B cell (primary cell): Measurements from ENCODE around the gene CCDC30. TPM values are rescaled to one million over a fixed set of nuclear protein-coding genes. Genes with fewer than 3 reads are reported as not detected.

Experiments used
- ATAC-seq: fragments of 200-7000 bp; cut with Tn5 transposase; one replicate; pipeline ENCODE4 v1.10.0; 2021; ENCODE audit warnings: low read depth, mild to moderate bottlenecking, moderate number of reproducible peaks, moderate library complexity
- CTCF ChIA-PET: fragments of 350-600 bp; sonication (Branson Sonifier 250); formaldehyde crosslinking; loops from one replicate; lab custom pipeline; 2021; ENCODE audit warnings: antibody characterized with exemption, inconsistent platforms; lab: Charles Lee
- POLR2A ChIA-PET: fragments of 350-600 bp; sonication (Branson Sonifier 250); formaldehyde crosslinking; loops from one replicate; lab custom pipeline; 2021; ENCODE audit warnings: antibody characterized with exemption; lab: Charles Lee
- DNase-seq: peaks from one replicate; pipeline ENCODE4 v3.0.0; 2013
- H2AFZ ChIP-seq: 2 replicates; pipeline ENCODE4 v1.6.1; 2012; ENCODE audit warnings: mild to moderate bottlenecking, low read depth, low read length; ENCODE audit not compliant: insufficient read depth, poor library complexity, severe bottlenecking
- H3K27ac ChIP-seq, 2 donors: 1 replicate in 1 of 2; 2 replicates in 1 of 2; pipeline ENCODE4 v1.5.1; 2012 to 2013; ENCODE audit warnings: low read length in 2 of 2, mild to moderate bottlenecking in 2 of 2, moderate library complexity in 1 of 2
- H3K27me3 ChIP-seq, 4 experiments: fragments of 200-600 bp in 1 of 4; sonication (generic) in 1 of 4; replicated peaks in 1 of 4; 1 replicate in 2 of 4; 2 replicates in 2 of 4; pipeline versions ENCODE4 v1.6.1 to v1.7.0; 2013 to 2016; ENCODE audit warnings: low read length in 3 of 4, mild to moderate bottlenecking in 2 of 4, mixed read lengths in 1 of 4, moderate library complexity in 1 of 4; ENCODE audit not compliant: insufficient read depth in 4 of 4, control insufficient read depth in 3 of 4; ENCODE audit errors: control extremely low read depth in 1 of 4
- H3K36me3 ChIP-seq, 2 experiments: replicated peaks in 1 of 2; 1 replicate in 1 of 2; 2 replicates in 1 of 2; pipeline versions ENCODE4 v1.6.1 to v1.7.1; 2013; ENCODE audit warnings: low read length in 1 of 2; ENCODE audit not compliant: insufficient read depth in 2 of 2, control insufficient read depth in 1 of 2; ENCODE audit errors: control extremely low read depth in 1 of 2, extremely low read depth in 1 of 2
- H3K4me1 ChIP-seq, 2 donors: fragments of 200-600 bp in 1 of 2; sonication (generic) in 1 of 2; 1 replicate in 1 of 2; 2 replicates in 1 of 2; pipeline versions ENCODE4 v1.5.1 to v1.6.1; 2013 to 2017; ENCODE audit warnings: low read length in 2 of 2; ENCODE audit not compliant: control insufficient read depth in 2 of 2, insufficient read depth in 2 of 2
- H3K4me2 ChIP-seq: replicated peaks from 2 replicates; pipeline ENCODE3; 2012; ENCODE audit warnings: mild to moderate bottlenecking, low read depth, low read length; ENCODE audit not compliant: poor library complexity, severe bottlenecking
- H3K4me3 ChIP-seq, 5 experiments: fragments of 200-600 bp in 1 of 5; sonication (generic) in 1 of 5; 1 replicate in 3 of 5; 2 replicates in 2 of 5; pipeline versions ENCODE4 v1.5.1 to v1.7.0; 2011 to 2016; ENCODE audit warnings: low read length in 4 of 5, mild to moderate bottlenecking in 4 of 5, low read depth in 2 of 5, control low read depth in 1 of 5, moderate library complexity in 1 of 5; ENCODE audit not compliant: insufficient read depth in 1 of 5; ENCODE audit errors: control extremely low read depth in 1 of 5, extremely low read depth in 1 of 5
- H3K79me2 ChIP-seq: fragments of 200-600 bp; sonication (generic); one replicate; pipeline ENCODE4 v1.6.0; 2016; ENCODE audit warnings: low read length; ENCODE audit not compliant: control insufficient read depth, insufficient read depth
- H3K9ac ChIP-seq: fragments of 200-600 bp; sonication (generic); 2 replicates; pipeline ENCODE4 v1.6.1; 2017; ENCODE audit warnings: mild to moderate bottlenecking, low read length, moderate library complexity
- H3K9me3 ChIP-seq, 3 donors: one replicate each; pipeline versions ENCODE4 v1.6.1 to v1.7.1; 2013; ENCODE audit warnings: low read length in 2 of 3; ENCODE audit not compliant: control insufficient read depth in 2 of 3, insufficient read depth in 1 of 3; ENCODE audit errors: control extremely low read depth in 1 of 3
- H4K20me1 ChIP-seq: 2 replicates; pipeline ENCODE4 v1.6.0; 2012; ENCODE audit warnings: mild to moderate bottlenecking, low read length; ENCODE audit not compliant: insufficient read depth, control insufficient read depth, poor library complexity, severe bottlenecking
- H3K27ac Mint-ChIP-seq: one replicate; pipeline ENCODE4 v1.8.0; 2021; ENCODE audit warnings: mixed read lengths
- H3K27me3 Mint-ChIP-seq: one replicate; pipeline ENCODE4 v1.8.0; 2021; ENCODE audit warnings: mixed read lengths
- H3K4me1 Mint-ChIP-seq: one replicate; pipeline ENCODE4 v1.8.0; 2021; ENCODE audit warnings: mixed read lengths
- H3K4me3 Mint-ChIP-seq: one replicate; pipeline ENCODE4 v1.8.0; 2021; ENCODE audit warnings: mixed read lengths
- H3K9me3 Mint-ChIP-seq: one replicate; pipeline ENCODE4 v1.8.0; 2022; ENCODE audit warnings: mixed read lengths; ENCODE audit not compliant: insufficient read depth
- EZH2 ChIP-seq: IDR thresholded peaks from 2 replicates; pipeline ENCODE4 v1.6.1; 2012; ENCODE audit warnings: borderline replicate concordance, low read depth, mild to moderate bottlenecking, moderate library complexity, low read length; ENCODE audit not compliant: insufficient read depth, poor library complexity, severe bottlenecking
- WGBS: methylation state at CpG from one replicate; pipeline ENCODE4 v1.1.5; 2013; ENCODE audit warnings: missing lambda C conversion rate; ENCODE audit not compliant: insufficient coverage; 5-methylcytosine and 5-hydroxymethylcytosine counted together
- intact Hi-C: fragments of 100-400 bp; cut with micrococcal nuclease; formaldehyde crosslinking; loops from one replicate; pipeline ENCODE4 v1.10.0; 2022
- polyA plus RNA-seq: library from polyadenylated mRNA; depleted of rRNA; stranded (reverse); fragments of >200 nt; gene quantifications from 2 replicates; pipeline ENCODE4 v1.2.3, GENCODE V29; 2012
- total RNA-seq, 2 donors: library from RNA; stranded (reverse); fragments of 120-200 nt in 1 of 2; gene quantifications; 1 replicate in 1 of 2; 2 replicates in 1 of 2; pipeline versions ENCODE4 v1.2.3 to v1.2.4, GENCODE V29; 2013 to 2022
- TF ChIP-seq, protein P1 (sequence below): fragments of 200-600 bp; IDR thresholded peaks from one replicate; pipeline ENCODE4 v1.8.0; 2022; ENCODE audit warnings: antibody characterized with exemption, mild to moderate bottlenecking

CCDC30 gene
- total and polyA plus RNA-seq, 2 donors (not counting 1 experiment from before 2014, with no cell fraction given), result 1.4 to 7.4 TPM

DNA sequence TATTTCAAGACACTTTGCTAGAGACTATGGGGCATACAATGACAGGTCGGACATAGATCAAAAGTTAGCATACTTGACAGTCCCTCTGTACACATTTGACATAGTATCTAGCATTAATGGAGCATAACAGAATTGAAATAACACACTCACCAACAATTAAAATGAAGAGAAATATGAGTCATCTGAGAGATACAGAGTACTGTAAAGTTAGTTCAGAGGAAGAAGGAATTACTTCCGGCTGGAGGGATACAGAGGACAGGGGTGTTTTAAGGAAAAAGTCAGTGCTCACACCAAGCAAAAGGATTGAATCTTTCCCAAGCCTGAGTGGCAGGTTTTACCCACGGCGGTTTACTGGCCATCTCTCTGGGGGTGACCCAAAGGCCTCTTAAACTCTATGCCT lies 9.7 kb upstream of the CCDC30 start:
- no peak overlapping the region for H3K4me2 ChIP-seq
- no peaks in the 10 kb centered on the region for H3K9me3 Mint-ChIP-seq
- no peak overlapping the region for H3K4me3 ChIP-seq
- H3K4me1 ChIP-seq, result peaks cover 16 to 21% of the 10 kb centered on the region in 2 donors
- H3K4me3 Mint-ChIP-seq, result peak overlapping the region; percentile 11
- peaks cover 0 to 6% of the 10 kb centered on the region in 2 experiments for H3K36me3 ChIP-seq
- H2AFZ ChIP-seq, result no peak overlapping the region
- H3K27ac Mint-ChIP-seq, result no peak overlapping the region
- no peak for DNase-seq
- peaks cover 25% of the 10 kb centered on the region for H3K4me1 Mint-ChIP-seq
- intact Hi-C loops, result loop anchor here (10.0 kb wide), 2 partner anchors 1201 to 1521 kb away; partner anchors contain the start of genes ATP6V0B, B4GALT2, DPH2 and KDM4A
- CTCF ChIA-PET, result no interaction called here
- no peaks in the 10 kb centered on the region for H3K27me3 Mint-ChIP-seq
- WGBS, result 100% methylated on average over 1 of the region's 4 CpGs
- no peaks in the 10 kb centered on the region for H4K20me1 ChIP-seq
- H3K9ac ChIP-seq, result no peak overlapping the region
- H3K27me3 ChIP-seq, result no peaks in the 10 kb centered on the region
- no peak for TF ChIP-seq EZH2
- TF ChIP-seq, protein P1, sequence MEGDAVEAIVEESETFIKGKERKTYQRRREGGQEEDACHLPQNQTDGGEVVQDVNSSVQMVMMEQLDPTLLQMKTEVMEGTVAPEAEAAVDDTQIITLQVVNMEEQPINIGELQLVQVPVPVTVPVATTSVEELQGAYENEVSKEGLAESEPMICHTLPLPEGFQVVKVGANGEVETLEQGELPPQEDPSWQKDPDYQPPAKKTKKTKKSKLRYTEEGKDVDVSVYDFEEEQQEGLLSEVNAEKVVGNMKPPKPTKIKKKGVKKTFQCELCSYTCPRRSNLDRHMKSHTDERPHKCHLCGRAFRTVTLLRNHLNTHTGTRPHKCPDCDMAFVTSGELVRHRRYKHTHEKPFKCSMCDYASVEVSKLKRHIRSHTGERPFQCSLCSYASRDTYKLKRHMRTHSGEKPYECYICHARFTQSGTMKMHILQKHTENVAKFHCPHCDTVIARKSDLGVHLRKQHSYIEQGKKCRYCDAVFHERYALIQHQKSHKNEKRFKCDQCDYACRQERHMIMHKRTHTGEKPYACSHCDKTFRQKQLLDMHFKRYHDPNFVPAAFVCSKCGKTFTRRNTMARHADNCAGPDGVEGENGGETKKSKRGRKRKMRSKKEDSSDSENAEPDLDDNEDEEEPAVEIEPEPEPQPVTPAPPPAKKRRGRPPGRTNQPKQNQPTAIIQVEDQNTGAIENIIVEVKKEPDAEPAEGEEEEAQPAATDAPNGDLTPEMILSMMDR, result no peak
- no peaks in the 10 kb centered on the region for H3K9me3 ChIP-seq
- H3K79me2 ChIP-seq, result peaks cover 17% of the 10 kb centered on the region
- POLR2A ChIA-PET, result no interaction called here
- ATAC-seq, result no peak
- H3K27ac ChIP-seq, result no peak overlapping the region

DNA sequence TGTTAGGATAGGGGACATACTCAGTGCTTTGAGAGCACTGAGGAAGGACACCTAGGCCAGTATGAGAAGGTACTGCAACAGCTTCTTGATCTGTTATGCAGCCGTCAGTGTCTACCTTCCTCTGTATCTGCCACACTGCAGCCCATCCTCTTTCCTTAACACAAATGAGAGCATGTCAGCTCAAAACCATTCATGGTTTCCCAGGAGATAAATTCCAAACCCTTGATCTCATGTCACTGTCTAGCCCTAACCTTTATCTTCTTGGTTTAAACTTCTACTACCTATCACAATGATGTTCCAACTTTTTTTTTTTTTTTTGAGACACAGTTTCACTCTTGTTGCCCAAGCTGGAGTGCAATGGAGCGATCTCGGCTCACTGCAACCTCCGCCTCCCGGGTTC lies 8.7 kb upstream of the CCDC30 start:
- Mint-ChIP-seq H3K4me3 (peak overlapping the region; percentile 69), H3K27ac (peak overlapping the region; percentile 59), H3K4me1 (peaks cover 27% of the 10 kb centered on the region), H3K27me3 (no peaks in the 10 kb centered on the region), H3K9me3 (no peaks in the 10 kb centered on the region)
- WGBS, result 100% methylated on average over 4 of the region's 5 CpGs
- TF ChIP-seq EZH2, result no peak
- TF ChIP-seq, protein P1, result no peak
- H3K27me3 ChIP-seq, result no peaks in the 10 kb centered on the region
- H3K9ac ChIP-seq, result no peak overlapping the region
- peaks cover 18 to 21% of the 10 kb centered on the region in 2 donors for H3K4me1 ChIP-seq
- no peak overlapping the region for H3K4me2 ChIP-seq
- H4K20me1 ChIP-seq, result no peaks in the 10 kb centered on the region
- intact Hi-C loops, result loop anchor here (10.0 kb wide), 2 partner anchors 1200 to 1520 kb away; partner anchors contain the start of genes ATP6V0B, B4GALT2, DPH2 and KDM4A
- ATAC-seq (no peak), DNase-seq (no peak)
- peaks cover 0 to 13% of the 10 kb centered on the region in 2 experiments for H3K36me3 ChIP-seq
- POLR2A ChIA-PET, result interaction anchor here (0.7 kb wide), 1 partner anchor 8 kb away, joined by 4 read pairs; the partner anchor contains the start of gene CCDC30
- no peak overlapping the region for H3K27ac ChIP-seq
- no peak overlapping the region for H3K4me3 ChIP-seq
- no peak overlapping the region for H2AFZ ChIP-seq
- no peaks in the 10 kb centered on the region for H3K9me3 ChIP-seq
- CTCF ChIA-PET, result no interaction called here
- peaks cover 19% of the 10 kb centered on the region for H3K79me2 ChIP-seq
